Measurements from ENCODE around the gene VIP. TPM values are rescaled to one million over a fixed set of nuclear protein-coding genes. Genes with fewer than 3 reads are reported as not detected.

VIP gene
- polyA plus RNA-seq, 1 of the 3 experiments (the other 2 are of a cell fraction) = 2.5 TPM

- no peaks in the 10 kb centered on the region for H3K4me1 ChIP-seq (ENCODE audit: control insufficient read depth in 1 of 2, insufficient read depth in 2 of 2, low read depth in 1 of 2, low read length in 1 of 2)
- H3K9me3 ChIP-seq = no peaks in the 10 kb centered on the region
- no peak overlapping the region for H3K9ac ChIP-seq
- H3F3A ChIP-seq (replicated peaks; ENCODE audit: insufficient read depth) = no peaks in the 10 kb centered on the region
- no peak overlapping the region for H3K27ac ChIP-seq (ENCODE audit: low read depth in 2 of 2, low read length in 1 of 2)
- no peaks in the 10 kb centered on the region for H3K9me2 ChIP-seq
- ChIA-PET POLR2A (no interaction called here), CTCF (no interaction called here)
- TF ChIP-seq, protein P1, sequence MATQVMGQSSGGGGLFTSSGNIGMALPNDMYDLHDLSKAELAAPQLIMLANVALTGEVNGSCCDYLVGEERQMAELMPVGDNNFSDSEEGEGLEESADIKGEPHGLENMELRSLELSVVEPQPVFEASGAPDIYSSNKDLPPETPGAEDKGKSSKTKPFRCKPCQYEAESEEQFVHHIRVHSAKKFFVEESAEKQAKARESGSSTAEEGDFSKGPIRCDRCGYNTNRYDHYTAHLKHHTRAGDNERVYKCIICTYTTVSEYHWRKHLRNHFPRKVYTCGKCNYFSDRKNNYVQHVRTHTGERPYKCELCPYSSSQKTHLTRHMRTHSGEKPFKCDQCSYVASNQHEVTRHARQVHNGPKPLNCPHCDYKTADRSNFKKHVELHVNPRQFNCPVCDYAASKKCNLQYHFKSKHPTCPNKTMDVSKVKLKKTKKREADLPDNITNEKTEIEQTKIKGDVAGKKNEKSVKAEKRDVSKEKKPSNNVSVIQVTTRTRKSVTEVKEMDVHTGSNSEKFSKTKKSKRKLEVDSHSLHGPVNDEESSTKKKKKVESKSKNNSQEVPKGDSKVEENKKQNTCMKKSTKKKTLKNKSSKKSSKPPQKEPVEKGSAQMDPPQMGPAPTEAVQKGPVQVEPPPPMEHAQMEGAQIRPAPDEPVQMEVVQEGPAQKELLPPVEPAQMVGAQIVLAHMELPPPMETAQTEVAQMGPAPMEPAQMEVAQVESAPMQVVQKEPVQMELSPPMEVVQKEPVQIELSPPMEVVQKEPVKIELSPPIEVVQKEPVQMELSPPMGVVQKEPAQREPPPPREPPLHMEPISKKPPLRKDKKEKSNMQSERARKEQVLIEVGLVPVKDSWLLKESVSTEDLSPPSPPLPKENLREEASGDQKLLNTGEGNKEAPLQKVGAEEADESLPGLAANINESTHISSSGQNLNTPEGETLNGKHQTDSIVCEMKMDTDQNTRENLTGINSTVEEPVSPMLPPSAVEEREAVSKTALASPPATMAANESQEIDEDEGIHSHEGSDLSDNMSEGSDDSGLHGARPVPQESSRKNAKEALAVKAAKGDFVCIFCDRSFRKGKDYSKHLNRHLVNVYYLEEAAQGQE (IDR thresholded peaks at IDR 0.05; ENCODE audit: low read depth, low read length) = no peak
- TF ChIP-seq SIN3A (IDR thresholded peaks at IDR 0.05; ENCODE audit: borderline replicate concordance, low read depth, low read length) = no peak
- no peak for TF ChIP-seq GATA2 (CRISPR knock-in tag; IDR thresholded peaks at IDR 0.05)
- TF ChIP-seq TEAD4 (IDR thresholded peaks at IDR 0.05; ENCODE audit: borderline replicate concordance, insufficient read depth) = no peak
- no peaks in the 10 kb centered on the region for H3K79me2 ChIP-seq (ENCODE audit: insufficient read depth)
- no peak overlapping the region for H3K4me3 ChIP-seq (ENCODE audit: low read depth in 2 of 2, low read length in 1 of 2)
- 27% methylated on average over 3 of the region's 3 CpGs for WGBS (ENCODE audit: low lambda C conversion rate)
- no peaks in the 10 kb centered on the region for H3K36me3 ChIP-seq (replicated peaks in 1 of 2; ENCODE audit: control insufficient read depth in 1 of 2, insufficient read depth in 2 of 2, low read length in 1 of 2)
- no peak overlapping the region for H3K4me2 ChIP-seq
- no peak overlapping the region for H2AFZ ChIP-seq (ENCODE audit: low read depth)
- DNase-seq = no peak
- H4K20me1 ChIP-seq (ENCODE audit: insufficient read depth) = no peaks in the 10 kb centered on the region
- H3K27me3 ChIP-seq (ENCODE audit: insufficient read depth) = no peaks in the 10 kb centered on the region
Observed at GRCh38 chr6:152765331-152765730, 14.7 kb downstream of the VIP start.

- Histone ChIP-seq H3K4me3 (ENCODE audit: low read depth in 2 of 2, low read length in 1 of 2) (no peak overlapping the region), H3K36me3 (replicated peaks in 1 of 2; ENCODE audit: control insufficient read depth in 1 of 2, insufficient read depth in 2 of 2, low read length in 1 of 2) (no peaks in the 10 kb centered on the region), H3K4me1 (ENCODE audit: control insufficient read depth in 1 of 2, insufficient read depth in 2 of 2, low read depth in 1 of 2, low read length in 1 of 2) (no peaks in the 10 kb centered on the region), H3F3A (replicated peaks; ENCODE audit: insufficient read depth) (no peaks in the 10 kb centered on the region), H3K9me3 (no peaks in the 10 kb centered on the region), H3K4me2 (no peak overlapping the region), H3K9ac (no peak overlapping the region), H4K20me1 (ENCODE audit: insufficient read depth) (no peaks in the 10 kb centered on the region), H3K27me3 (ENCODE audit: insufficient read depth) (no peaks in the 10 kb centered on the region), H2AFZ (ENCODE audit: low read depth) (no peak overlapping the region), H3K27ac (ENCODE audit: low read depth in 2 of 2, low read length in 1 of 2) (no peak overlapping the region), H3K79me2 (ENCODE audit: insufficient read depth) (no peaks in the 10 kb centered on the region), H3K9me2 (no peaks in the 10 kb centered on the region)
- TF ChIP-seq RFX5 (IDR thresholded peaks at IDR 0.05; ENCODE audit: low read length) (no peak), EZH2phosphoT487 (IDR thresholded peaks at IDR 0.05; ENCODE audit: borderline replicate concordance, low read depth) (no peak), TEAD4 (IDR thresholded peaks at IDR 0.05; ENCODE audit: borderline replicate concordance, insufficient read depth) (no peak), POLR2AphosphoS5 (IDR thresholded peaks at IDR 0.05; ENCODE audit: low read depth, low read length) (no peak), PBX3 (IDR thresholded peaks at IDR 0.05) (no peak), NRF1 (IDR thresholded peaks at IDR 0.05; ENCODE audit: low read depth, low read length) (no peak), FOSL2 (IDR thresholded peaks at IDR 0.05; ENCODE audit: borderline replicate concordance, low read depth) (no peak), MEF2A (IDR thresholded peaks at IDR 0.05; ENCODE audit: borderline replicate concordance, low read depth) (no peak), NFIC (IDR thresholded peaks at IDR 0.05; ENCODE audit: borderline replicate concordance) (no peak), RAD21 (IDR thresholded peaks at IDR 0.05; ENCODE audit: low read length) (no peak), MXI1 (IDR thresholded peaks at IDR 0.05; ENCODE audit: low read depth, low read length) (no peak), USF2 (IDR thresholded peaks at IDR 0.05; ENCODE audit: borderline replicate concordance, low read depth, low read length) (no peak)
- TF ChIP-seq, protein P1 (IDR thresholded peaks at IDR 0.05; ENCODE audit: low read depth, low read length) = no peak
- TF ChIP-seq, protein P2, sequence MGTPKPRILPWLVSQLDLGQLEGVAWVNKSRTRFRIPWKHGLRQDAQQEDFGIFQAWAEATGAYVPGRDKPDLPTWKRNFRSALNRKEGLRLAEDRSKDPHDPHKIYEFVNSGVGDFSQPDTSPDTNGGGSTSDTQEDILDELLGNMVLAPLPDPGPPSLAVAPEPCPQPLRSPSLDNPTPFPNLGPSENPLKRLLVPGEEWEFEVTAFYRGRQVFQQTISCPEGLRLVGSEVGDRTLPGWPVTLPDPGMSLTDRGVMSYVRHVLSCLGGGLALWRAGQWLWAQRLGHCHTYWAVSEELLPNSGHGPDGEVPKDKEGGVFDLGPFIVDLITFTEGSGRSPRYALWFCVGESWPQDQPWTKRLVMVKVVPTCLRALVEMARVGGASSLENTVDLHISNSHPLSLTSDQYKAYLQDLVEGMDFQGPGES (IDR thresholded peaks at IDR 0.05; ENCODE audit: low read depth, low read length) = no peak
- WGBS (ENCODE audit: low lambda C conversion rate) = 52% methylated on average over 7 of the region's 7 CpGs
- POLR2A ChIA-PET = no interaction called here
- CTCF ChIA-PET = interaction anchor here (2.0 to 2.3 kb wide), 2 partner anchors 10 to 20 kb away, joined by 5 to 12 read pairs; no protein-coding TSS in a partner anchor
- DNase-seq = no peak
Observed at GRCh38 chr6:152769159-152769558, 18.6 kb downstream of the VIP start.
